Fibroblast of skin of left quadriceps (primary cell): ENCODE measurements around the gene CACNA1S.

Experiments used
- DNase-seq, 2 experiments: peaks; one replicate each; pipeline ENCODE4 v3.0.0-alpha.2; 2013; ENCODE audit warnings: low read depth in 2 of 2

CACNA1S gene

DNA sequence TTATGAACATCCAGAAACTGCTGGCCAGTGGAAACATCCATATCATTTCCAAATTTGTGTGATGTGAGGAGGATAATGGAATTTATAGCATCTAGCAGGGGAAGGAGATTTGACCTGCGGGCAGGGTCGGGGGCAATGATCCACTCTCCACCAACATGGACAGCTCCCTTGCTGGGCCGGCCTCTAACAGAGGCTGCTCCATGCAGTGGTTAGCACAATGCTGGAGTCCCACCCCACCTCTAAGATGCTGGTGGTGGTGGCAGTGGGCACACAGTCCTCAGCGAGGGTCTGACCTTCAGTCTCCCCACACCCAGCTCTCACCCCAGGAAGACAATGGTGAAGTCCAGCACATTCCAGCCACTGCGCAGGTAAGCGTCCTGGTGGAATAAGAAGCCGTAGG lies 18.7 kb downstream of the CACNA1S start:
- DNase-seq, result no peak

DNA sequence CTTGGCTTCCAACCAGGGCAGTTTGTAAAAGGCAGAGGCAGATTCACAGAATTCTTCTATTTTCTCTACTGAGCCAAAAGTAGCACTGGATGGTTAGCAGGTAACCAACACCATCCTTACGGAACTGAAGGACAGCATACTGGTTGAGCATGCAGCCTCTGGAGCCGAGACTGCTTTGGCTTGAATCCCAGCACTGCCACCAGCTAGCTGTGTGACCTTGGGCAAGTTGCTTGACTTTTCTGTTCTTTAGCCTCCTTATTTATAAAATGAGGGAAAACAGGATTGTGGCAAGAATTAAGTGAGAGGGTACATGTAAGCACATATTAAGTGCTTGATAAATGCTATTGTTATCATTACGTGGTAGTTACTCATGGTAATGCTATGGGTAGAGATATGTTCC lies 19.5 kb downstream of the CACNA1S start:
- no peak for DNase-seq

DNA sequence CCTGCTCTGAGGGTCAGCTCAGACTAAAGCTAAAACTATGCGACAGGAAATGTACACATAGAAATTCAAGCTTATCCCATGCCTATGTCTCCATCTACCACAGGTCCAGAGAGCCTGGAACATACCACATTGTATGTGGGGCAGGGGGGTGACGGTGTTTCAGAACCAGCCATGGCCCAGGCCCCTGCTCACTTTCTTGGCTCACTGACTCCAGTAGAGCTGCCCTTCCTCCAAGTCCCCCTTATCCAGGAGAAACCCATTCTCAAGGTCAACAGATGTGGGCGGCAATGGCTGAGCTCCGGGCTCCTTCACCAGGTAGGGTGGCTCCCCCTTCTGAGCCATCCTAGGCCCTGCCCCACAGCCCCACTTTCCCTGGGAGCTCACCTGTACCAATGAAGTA lies 21.0 kb downstream of the CACNA1S start:
- DNase-seq, result no peak

DNA sequence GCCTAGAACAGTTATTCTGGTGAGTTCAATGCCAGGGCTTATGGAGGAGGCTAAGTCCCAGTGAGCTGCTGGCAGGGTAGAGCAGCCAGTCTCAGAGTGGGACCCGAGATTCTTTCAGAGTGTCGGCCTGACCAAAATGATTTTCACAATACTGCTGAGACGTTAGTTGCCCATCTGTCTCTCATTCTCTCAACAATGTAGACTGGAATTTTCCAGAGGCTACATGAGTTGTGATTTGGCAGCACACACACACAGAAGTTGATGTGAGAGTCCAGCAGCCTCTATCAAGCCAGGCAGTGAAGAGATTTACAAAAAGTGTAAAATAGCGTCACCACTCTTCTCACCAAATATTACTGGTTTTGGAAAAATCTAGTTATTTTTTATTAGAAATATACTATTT lies 21.7 kb downstream of the CACNA1S start:
- DNase-seq, result peak in 1 of 2 experiments; percentile 14

GRCh38 chr1:201089596-201089995 lies 22.6 kb downstream of the CACNA1S start:
- DNase-seq, result no peak

DNA sequence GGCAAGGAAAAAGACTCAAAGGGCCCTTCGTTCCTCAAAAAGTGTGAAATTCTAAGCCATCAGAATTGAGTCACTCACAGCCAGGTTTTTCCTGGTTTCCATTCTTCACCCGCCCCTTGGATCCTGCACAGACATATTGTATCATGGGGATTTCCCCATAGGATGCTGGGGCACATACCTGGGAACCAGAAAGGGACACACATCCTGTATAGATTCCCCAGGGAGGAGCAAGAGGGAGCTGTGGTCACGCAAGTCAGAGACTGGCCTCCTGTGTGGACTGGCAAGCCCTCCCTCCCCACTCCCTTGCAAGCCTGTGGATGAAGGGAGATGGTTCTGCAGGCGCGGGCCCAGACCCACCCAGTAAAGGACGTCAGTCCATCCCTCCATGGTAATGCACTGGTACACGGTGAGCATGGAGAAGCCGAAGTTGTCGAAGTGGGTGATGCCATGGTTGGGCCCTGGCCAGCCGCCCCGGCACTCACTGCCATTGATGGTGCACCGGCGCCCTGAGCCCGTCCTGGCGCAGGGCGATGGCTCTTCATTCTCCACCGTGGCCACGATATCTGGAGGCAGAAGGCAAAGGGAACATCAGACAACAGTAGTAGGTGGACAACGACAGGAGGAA lies 23.2 kb downstream of the CACNA1S start:
- no peak for DNase-seq

- no peak for DNase-seq
These were observed 23.8 kb downstream of the CACNA1S start for GRCh38 chr1:201088395-201088794.

GRCh38 chr1:201085902-201086735 lies 26.1 kb downstream of the CACNA1S start:
- no peak for DNase-seq

DNA sequence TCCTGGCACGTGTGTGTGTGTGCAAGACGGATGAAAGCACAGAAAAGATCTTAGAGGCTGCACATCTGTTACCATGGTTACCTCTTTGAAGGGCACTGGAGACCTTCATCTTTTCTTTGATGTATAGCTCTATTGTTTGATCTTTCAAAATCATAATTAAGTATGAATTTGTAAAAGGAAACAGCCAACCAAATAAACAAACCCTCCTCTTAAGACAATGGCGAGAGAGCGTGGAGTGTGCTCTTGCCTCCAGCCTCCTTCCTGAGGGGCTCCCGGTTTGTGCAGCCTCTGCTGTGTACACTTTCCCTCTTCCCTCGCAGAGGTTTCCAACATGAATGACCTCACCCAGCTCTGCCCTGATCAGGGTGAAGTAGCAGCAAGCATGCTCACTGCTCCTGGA lies 27.9 kb downstream of the CACNA1S start:
- no peak for DNase-seq

- DNase-seq, result no peak
These were observed 28.5 kb downstream of the CACNA1S start for GRCh38 chr1:201083741-201084140.

GRCh38 chr1:201080135-201080534 lies 32.1 kb downstream of the CACNA1S start:
- DNase-seq, result no peak

DNA sequence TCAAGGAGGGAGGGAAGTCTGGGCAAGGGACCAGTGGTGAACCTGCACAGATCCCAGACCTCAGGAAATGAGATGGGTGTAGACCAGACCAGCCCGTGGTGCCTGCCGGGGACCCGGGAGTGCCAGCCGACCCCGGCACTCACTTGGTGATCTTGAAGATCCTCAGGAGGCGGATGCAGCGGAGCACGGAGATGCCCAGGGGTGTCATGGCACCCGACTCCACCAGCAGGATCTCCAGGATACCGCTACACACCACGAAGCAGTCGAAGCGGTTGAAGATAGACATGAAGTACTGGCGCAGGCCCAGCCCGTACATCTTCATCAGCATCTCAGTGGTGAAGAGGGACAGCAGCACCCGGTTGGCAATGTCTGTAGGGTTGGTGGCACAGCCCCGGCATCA lies 34.5 kb downstream of the CACNA1S start:
- no peak for DNase-seq

- no peak for DNase-seq
These were observed 35.1 kb downstream of the CACNA1S start for GRCh38 chr1:201077116-201077515.

DNA sequence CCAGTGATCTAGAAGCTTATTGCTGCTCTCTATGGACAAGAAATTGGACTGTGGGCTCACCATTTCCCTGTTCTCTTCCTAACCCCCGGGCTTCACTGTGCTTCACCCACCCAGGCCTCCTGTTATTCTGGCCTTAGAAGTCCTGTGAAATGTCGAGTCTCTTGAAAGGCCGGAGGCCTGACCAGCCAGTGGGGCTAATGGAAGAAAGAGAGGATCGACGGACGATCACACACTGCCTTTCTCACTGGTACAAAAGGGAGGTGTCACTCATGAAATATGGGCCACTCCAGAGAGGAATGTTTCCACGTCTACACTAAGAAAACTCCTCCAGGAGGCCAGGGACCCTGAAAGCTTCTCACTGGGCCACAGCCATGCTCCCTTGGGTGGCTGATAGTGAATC lies 36.1 kb downstream of the CACNA1S start:
- DNase-seq, result no peak

GRCh38 chr1:201074018-201074417 lies 38.2 kb downstream of the CACNA1S start:
- no peak for DNase-seq

GRCh38 chr1:201072922-201073321 lies 39.3 kb downstream of the CACNA1S start:
- no peak for DNase-seq

DNA sequence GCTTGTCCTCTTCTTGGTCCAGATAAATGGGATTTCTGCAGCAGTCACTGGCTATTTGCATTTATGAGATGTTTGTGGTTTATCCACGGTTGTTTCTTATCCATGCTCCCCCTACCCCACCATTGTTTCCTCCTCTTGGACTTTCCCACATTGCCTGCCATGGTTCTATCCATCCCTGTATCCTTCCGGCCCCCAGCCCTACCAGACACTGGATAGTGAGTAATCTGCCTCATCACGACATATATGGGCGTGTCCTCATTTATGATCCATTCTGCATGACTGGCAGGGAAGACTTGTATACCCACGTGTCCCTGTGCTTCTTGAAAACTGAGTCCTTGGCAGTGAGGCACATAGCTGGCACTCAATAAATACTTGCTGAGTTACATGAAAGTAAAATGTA lies 40.1 kb downstream of the CACNA1S start:
- no peak for DNase-seq

DNA sequence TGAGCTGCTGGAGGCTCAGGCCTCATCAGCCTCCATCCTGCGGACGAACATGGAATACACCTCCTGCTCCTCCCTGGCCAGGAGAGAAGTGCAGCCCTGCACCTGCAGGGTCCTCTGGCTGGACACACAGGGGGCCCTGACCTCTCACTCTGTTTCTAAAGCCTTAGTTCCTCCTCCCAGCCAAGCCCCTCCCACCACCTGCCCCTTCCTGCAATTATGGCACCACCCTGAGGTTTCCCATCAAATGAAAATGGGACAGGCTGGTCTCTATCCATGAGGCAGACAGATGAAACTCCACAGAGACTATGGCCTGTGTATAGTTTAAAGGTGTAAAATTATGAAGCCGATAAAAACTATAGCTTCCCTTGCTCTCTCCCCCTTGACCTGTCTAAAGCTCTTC lies 42.6 kb downstream of the CACNA1S start:
- DNase-seq, result no peak

- DNase-seq, result no peak
These were observed 43.2 kb downstream of the CACNA1S start for GRCh38 chr1:201068976-201069375.

- DNase-seq, result no peak
These were observed 45.2 kb downstream of the CACNA1S start for GRCh38 chr1:201066986-201067385.

DNA sequence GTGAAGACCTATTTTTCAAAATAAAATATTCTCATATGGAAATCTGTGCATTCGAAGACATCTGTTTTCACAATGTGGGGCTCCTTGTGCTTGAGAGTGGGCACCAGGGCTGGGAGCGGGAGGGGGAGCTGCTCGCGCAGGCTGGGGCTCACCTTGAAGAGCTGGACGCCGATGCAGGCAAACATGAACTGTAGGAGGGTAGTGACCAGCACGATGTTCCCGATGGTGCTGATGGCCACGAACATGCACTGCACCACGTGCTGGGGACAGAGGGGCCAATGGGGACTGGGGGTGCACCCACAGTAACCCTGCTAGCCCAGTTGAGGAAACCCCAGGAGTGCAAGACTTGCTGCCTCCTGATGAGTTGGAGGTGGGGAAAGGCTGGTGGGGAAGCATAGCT lies 46.5 kb downstream of the CACNA1S start:
- no peak for DNase-seq

GRCh38 chr1:201064806-201065205 lies 47.4 kb downstream of the CACNA1S start:
- DNase-seq, result no peak

GRCh38 chr1:201063145-201063544 lies 49.1 kb downstream of the CACNA1S start:
- no peak for DNase-seq
